Posterior cingulate gyrus (tissue), 11 donors: ENCODE measurements around the gene DCAF17.
"Not testable (repeated sequence)": the region's sequence is repeated elsewhere in the genome, so short reads cannot be mapped to it uniquely, and the experiment has no call there.

Experiments used
- DNase-seq, 10 donors: peaks; one replicate each; pipeline versions ENCODE4 v3.0.0 to v3.0.0-alpha.2; 2020 to 2021; ENCODE audit warnings: mixed read lengths in 3 of 10
- intact Hi-C: fragments of 100-400 bp; cut with DNase I; formaldehyde crosslinking; loops from one replicate; pipeline ENCODE4 v1.15.1; 2023

Gene DCAF17

GRCh38 chr2:171441470-171441869 is 7.4 kb downstream of the DCAF17 start:
- DNase-seq, result no peak
- intact Hi-C loops, result no loop called here

DNA sequence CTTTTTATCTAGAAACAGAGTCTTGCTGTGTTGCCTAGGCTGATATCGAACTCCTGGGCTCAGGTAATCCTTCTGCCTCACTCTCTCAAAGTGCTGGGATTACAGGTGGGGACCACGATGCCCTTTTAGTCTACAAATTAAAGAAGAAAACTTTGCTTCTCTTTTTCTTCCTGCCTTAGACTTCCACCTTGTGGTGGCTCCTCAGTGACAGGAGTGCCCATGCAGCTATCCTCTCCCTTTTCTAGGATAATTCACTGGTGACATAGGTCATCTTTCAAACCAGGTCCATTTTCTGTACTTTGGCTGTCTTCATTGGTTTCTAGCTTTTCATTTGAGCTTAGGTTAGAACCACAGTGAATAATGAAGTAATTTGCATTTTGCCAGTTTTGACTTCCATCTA is 13.6 kb downstream of the DCAF17 start:
- DNase-seq, result no peak
- intact Hi-C loops, result no loop called here

- no peak for DNase-seq
- intact Hi-C loops, result no loop called here
Measured at GRCh38 chr2:171451074-171451473, 17.0 kb downstream of the DCAF17 start.

DNA sequence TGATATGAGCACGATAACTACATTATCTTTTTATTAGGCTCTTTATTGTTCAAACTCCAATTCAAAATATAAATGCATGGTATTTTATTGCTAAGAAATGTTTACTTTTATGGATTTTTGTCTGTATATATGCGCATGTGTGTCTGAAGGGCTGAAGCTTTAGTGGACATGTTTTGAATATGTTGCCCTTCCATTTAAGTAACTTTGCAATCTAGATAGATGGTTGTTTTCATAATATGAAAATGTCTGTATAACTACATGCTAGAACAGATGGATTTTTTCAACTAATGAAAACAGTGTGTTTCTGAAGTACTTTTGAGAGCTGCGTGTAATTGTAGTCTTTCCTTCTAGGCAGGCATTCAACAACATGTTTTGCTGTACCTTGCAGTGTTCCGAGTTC is 18.7 kb downstream of the DCAF17 start:
- DNase-seq, result no peak
- intact Hi-C loops, result no loop called here

- intact Hi-C loops, result no loop called here
- no peak for DNase-seq
Measured at GRCh38 chr2:171459498-171459897, 25.5 kb downstream of the DCAF17 start.

DNA sequence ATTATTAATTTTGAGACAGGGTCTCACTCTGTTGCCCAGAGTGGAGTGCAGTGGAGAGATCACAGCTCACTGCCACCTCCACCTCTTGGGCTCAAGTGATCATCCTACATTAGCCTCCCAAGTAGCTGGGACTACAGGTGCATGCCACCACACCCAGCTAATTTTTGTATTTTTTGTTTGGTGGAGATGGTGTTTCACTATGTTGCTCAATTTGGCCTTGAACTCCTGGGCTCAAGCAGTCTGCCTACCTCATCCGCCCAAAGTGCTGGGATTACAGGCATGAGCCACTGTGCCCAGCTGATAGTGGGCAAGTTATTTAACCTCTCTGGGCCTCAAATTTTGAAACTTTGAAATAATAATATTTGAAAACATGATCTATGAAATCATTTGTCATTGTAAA is 26.5 kb downstream of the DCAF17 start:
- DNase-seq, result no peak

GRCh38 chr2:171469176-171469575 is 35.1 kb downstream of the DCAF17 start:
- no peak for DNase-seq
- intact Hi-C loops, result no loop called here

More for the DNA sequence above, 26.5 kb downstream of the DCAF17 start:
- intact Hi-C loops, result no loop called here

- intact Hi-C loops, result no loop called here
- DNase-seq, result no peak
Measured at GRCh38 chr2:171470129-171470528, 36.1 kb downstream of the DCAF17 start.

- intact Hi-C loops, result no loop called here
- DNase-seq, result no peak
Measured at GRCh38 chr2:171475979-171476378, 42.0 kb downstream of the DCAF17 start.

GRCh38 chr2:171478345-171478744 is 44.3 kb downstream of the DCAF17 start:
- no peak for DNase-seq
- intact Hi-C loops, result no loop called here

- no peak for DNase-seq
- intact Hi-C loops, result no loop called here
Measured at GRCh38 chr2:171479154-171479814, 45.3 kb downstream of the DCAF17 start.

GRCh38 chr2:171480908-171481307 is 46.9 kb downstream of the DCAF17 start:
- intact Hi-C loops, result no loop called here
- no peak for DNase-seq

GRCh38 chr2:171482308-171482707 is 48.3 kb downstream of the DCAF17 start:
- DNase-seq, result no peak
- intact Hi-C loops, result no loop called here

- DNase-seq, result no peak
- intact Hi-C loops, result no loop called here
Measured at GRCh38 chr2:171482877-171483276, 48.9 kb downstream of the DCAF17 start.

GRCh38 chr2:171483793-171484192 is 49.8 kb downstream of the DCAF17 start:
- intact Hi-C loops, result no loop called here
- DNase-seq, result no peak

DNA sequence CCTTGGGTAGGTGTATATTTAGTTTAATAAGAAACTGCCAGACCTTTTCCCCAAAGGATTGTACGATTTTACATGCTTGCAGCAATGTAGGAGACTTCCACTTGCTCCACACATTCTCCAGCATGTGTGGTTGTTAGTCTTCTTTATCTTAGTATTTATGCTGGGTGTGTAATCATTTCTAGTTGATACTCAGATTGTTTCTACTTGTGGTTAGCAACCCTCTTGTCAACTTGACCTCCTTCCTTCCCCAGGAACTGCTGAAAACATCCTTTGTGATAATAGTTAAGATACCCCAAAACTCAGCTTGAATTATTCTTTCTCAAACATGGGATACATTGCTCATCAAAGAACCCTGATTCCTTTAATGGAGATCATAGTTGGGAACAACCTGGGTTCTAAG is 51.1 kb downstream of the DCAF17 start:
- no peak for DNase-seq
- intact Hi-C loops, result no loop called here

GRCh38 chr2:171487201-171487600 is 53.2 kb downstream of the DCAF17 start:
- DNase-seq, result no peak
- intact Hi-C loops, result no loop called here

- DNase-seq, result no peak
- intact Hi-C loops, result no loop called here
Measured at GRCh38 chr2:171487803-171488259, 53.8 kb downstream of the DCAF17 start.

- intact Hi-C loops, result no loop called here
- no peak for DNase-seq
Measured at GRCh38 chr2:171490577-171490976, 56.6 kb downstream of the DCAF17 start.

DNA sequence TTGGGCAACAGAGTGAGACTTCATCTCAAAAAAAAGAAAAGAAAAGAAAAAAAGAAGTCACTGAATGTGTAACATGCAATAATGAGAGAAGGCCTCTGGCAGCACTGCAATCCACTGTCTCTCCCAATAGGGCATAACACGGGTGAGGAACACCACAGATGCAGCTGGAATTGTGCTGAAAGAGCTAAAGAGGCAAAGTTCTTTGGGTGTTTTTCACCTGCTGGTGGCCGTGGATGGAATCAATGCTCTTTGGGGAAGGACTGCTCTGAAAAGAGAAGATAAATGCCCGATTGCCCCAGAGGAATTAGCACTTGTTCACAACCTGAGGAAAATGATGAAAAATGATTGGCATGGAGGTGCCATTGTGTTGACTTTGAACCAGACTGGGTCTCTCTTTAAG is 57.3 kb downstream of the DCAF17 start:
- DNase-seq, result no peak
- intact Hi-C loops, result no loop called here

GRCh38 chr2:171492664-171493063 is 58.6 kb downstream of the DCAF17 start:
- intact Hi-C loops, result no loop called here
- DNase-seq, result no peak

DNA sequence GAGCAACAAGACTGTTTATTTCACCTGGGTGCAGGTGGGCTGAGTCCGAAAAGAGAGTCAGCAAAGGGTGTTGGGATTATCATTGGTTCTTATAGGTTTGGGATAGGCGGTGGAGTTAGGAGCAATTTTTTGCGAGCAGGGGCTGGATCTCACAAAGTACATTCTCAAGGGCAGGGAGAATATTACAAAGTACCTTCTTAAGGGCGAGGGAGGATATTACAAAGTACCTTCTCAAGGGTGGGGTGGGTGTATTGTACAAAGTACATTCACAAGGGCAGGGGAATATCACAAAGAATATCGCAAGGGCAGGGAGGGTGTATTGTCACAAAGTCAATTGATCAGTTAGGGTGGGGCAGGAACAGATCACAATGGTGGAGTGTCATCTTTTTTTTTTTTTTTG is 63.6 kb downstream of the DCAF17 start:
- DNase-seq, intact Hi-C loops: not testable (repeated sequence)

GRCh38 chr2:171505374-171505773 is 71.3 kb downstream of the DCAF17 start:
- intact Hi-C loops, result no loop called here
- no peak for DNase-seq
